ENCODE results near the gene MROH7. TPM values are rescaled to one million over a fixed set of nuclear protein-coding genes. Genes with fewer than 3 reads are reported as not detected.

Gene MROH7
- polyA plus RNA-seq (2012; ENCODE audit: insufficient read length, low read depth): not detected

GRCh38 chr1:54640863-54641836 lies at the start of gene MROH7:
TSS of gene MROH7 (plus strand) at chr1:54641786. CDS start at chr1:54652927, 11,141 bp downstream.
- TF ChIP-seq POLR2AphosphoS5 (IDR thresholded peaks at IDR 0.05; ENCODE audit: low read depth, low read length) (no peak), TAF1 (IDR thresholded peaks at IDR 0.05; ENCODE audit: borderline replicate concordance, insufficient read depth, low read length) (no peak), REST (IDR thresholded peaks at IDR 0.05; ENCODE audit: insufficient read depth in 1 of 2, low read depth in 2 of 2, low read length in 2 of 2) (no peak)

- TF ChIP-seq TAF1 (IDR thresholded peaks at IDR 0.05; ENCODE audit: borderline replicate concordance, insufficient read depth, low read length) (no peak), REST (IDR thresholded peaks at IDR 0.05; ENCODE audit: insufficient read depth in 1 of 2, low read depth in 2 of 2, low read length in 2 of 2) (no peak), FOXP2 (optimal IDR thresholded peaks at IDR 0.05; ENCODE audit: borderline replicate concordance, extremely low read depth, extremely low read length, insufficient read depth) (no peak), SIN3A (IDR thresholded peaks at IDR 0.05; ENCODE audit: borderline replicate concordance, insufficient read depth, low read length) (no peak), POLR2AphosphoS5 (IDR thresholded peaks at IDR 0.05; ENCODE audit: low read depth, low read length) (no peak)
Measured at GRCh38 chr1:54593571-54594160, 47.9 kb upstream of the MROH7 start.

- TF ChIP-seq TAF1 (IDR thresholded peaks at IDR 0.05; ENCODE audit: borderline replicate concordance, insufficient read depth, low read length) (no peak), REST (IDR thresholded peaks at IDR 0.05; ENCODE audit: insufficient read depth in 1 of 2, low read depth in 2 of 2, low read length in 2 of 2) (no peak)
Measured at GRCh38 chr1:54594463-54594862, 47.1 kb upstream of the MROH7 start.

GRCh38 chr1:54595956-54596498 lies 45.6 kb upstream of the MROH7 start:
- TF ChIP-seq POLR2AphosphoS5 (IDR thresholded peaks at IDR 0.05; ENCODE audit: low read depth, low read length) (no peak), SIN3A (IDR thresholded peaks at IDR 0.05; ENCODE audit: borderline replicate concordance, insufficient read depth, low read length) (no peak), TAF1 (IDR thresholded peaks at IDR 0.05; ENCODE audit: borderline replicate concordance, insufficient read depth, low read length) (no peak), FOXP2 (optimal IDR thresholded peaks at IDR 0.05; ENCODE audit: borderline replicate concordance, extremely low read depth, extremely low read length, insufficient read depth) (no peak), REST (IDR thresholded peaks at IDR 0.05; ENCODE audit: insufficient read depth in 1 of 2, low read depth in 2 of 2, low read length in 2 of 2) (no peak)

All from PFSK-1 (cell line).